Measurements from ENCODE around the gene TTC4.

TTC4 gene

GRCh38 chr1:54708385-54708784, 7.3 kb upstream of the TTC4 start:
- CTCF ChIA-PET = no interaction called here
- no peak for DNase-seq (ENCODE audit: extremely low spot score)
- POLR2A ChIA-PET = no interaction called here
- TF ChIP-seq, protein P1, sequence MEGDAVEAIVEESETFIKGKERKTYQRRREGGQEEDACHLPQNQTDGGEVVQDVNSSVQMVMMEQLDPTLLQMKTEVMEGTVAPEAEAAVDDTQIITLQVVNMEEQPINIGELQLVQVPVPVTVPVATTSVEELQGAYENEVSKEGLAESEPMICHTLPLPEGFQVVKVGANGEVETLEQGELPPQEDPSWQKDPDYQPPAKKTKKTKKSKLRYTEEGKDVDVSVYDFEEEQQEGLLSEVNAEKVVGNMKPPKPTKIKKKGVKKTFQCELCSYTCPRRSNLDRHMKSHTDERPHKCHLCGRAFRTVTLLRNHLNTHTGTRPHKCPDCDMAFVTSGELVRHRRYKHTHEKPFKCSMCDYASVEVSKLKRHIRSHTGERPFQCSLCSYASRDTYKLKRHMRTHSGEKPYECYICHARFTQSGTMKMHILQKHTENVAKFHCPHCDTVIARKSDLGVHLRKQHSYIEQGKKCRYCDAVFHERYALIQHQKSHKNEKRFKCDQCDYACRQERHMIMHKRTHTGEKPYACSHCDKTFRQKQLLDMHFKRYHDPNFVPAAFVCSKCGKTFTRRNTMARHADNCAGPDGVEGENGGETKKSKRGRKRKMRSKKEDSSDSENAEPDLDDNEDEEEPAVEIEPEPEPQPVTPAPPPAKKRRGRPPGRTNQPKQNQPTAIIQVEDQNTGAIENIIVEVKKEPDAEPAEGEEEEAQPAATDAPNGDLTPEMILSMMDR (IDR thresholded peaks at IDR 0.05; ENCODE audit: control extremely low read depth, extremely low read depth, low read depth, missing control alignments) = no peak

- TF ChIP-seq, protein P1 (IDR thresholded peaks at IDR 0.05; ENCODE audit: control extremely low read depth, extremely low read depth, low read depth, missing control alignments) = no peak
- ChIA-PET POLR2A (no interaction called here), CTCF (no interaction called here)
- DNase-seq (ENCODE audit: extremely low spot score) = no peak
These were observed 5.9 kb upstream of the TTC4 start for GRCh38 chr1:54709547-54710292.

DNA sequence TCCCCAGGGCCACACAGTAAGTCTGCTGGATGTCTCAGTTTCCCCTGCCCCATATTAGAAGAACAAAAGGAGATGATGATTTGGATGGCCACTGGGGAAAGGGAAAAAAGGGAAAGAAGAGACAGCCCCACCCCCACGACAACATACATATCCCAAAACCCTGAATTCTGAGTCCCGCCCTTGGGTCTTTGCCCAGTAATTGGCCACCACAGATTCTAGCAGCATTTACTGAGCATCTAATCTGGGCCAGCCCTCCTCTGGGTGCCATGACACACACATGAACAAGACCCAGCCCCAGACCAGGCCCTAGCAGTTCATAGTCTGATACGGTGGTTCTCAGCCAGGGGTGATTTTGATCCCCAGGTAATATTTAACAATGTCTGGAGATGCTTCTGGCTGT, 5.2 kb upstream of the TTC4 start:
- TF ChIP-seq, protein P1 (IDR thresholded peaks at IDR 0.05; ENCODE audit: control extremely low read depth, extremely low read depth, low read depth, missing control alignments) = no peak
- ChIA-PET CTCF (no interaction called here), POLR2A (no interaction called here)
- DNase-seq (ENCODE audit: extremely low spot score) = no peak

DNA sequence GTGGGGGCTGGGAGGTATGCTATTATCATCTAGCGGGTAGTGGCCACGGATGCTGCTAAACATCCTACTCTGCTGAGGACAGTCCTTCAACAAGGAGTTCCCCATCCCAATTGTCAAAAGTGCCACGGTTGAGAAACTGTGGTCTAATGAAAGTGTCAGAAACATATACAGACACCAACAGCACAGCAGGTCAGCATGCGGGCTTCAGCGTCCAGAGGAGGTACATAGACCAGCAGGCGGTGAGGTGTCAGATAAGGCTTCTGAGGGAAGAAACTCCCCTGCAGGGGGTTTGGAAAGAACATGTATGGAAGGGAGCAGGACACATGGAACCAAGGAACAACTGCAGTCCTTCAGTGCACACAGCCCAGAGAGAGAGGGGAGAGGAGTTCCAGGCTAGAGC, 4.8 kb upstream of the TTC4 start:
- ChIA-PET POLR2A (no interaction called here), CTCF (no interaction called here)
- no peak for DNase-seq (ENCODE audit: extremely low spot score)
- TF ChIP-seq, protein P1 (IDR thresholded peaks at IDR 0.05; ENCODE audit: control extremely low read depth, extremely low read depth, low read depth, missing control alignments) = no peak

- DNase-seq (ENCODE audit: extremely low spot score) = no peak
- ChIA-PET CTCF (no interaction called here), POLR2A (no interaction called here)
- TF ChIP-seq, protein P1 (IDR thresholded peaks at IDR 0.05; ENCODE audit: control extremely low read depth, extremely low read depth, low read depth, missing control alignments) = no peak
These were observed 4.1 kb upstream of the TTC4 start for GRCh38 chr1:54711536-54711935.

- TF ChIP-seq, protein P1 (IDR thresholded peaks at IDR 0.05; ENCODE audit: control extremely low read depth, extremely low read depth, low read depth, missing control alignments) = no peak
- ChIA-PET CTCF (interaction anchor here (1.3 to 1.7 kb wide), 2 partner anchors 13 to 50 kb away, joined by 3 to 5 read pairs; no protein-coding TSS in a partner anchor), POLR2A (interaction anchor here (1.3 kb wide), 1 partner anchor 86 kb away, joined by 3 read pairs; the partner anchor contains the start of gene TTC22)
- no peak for DNase-seq (ENCODE audit: extremely low spot score)
These were observed 674 bp upstream of the TTC4 start for GRCh38 chr1:54714881-54715492.

Measured in GM10248 (cell line).